Effector CD8-positive, alpha-beta T cell (primary cell): ENCODE measurements around the gene SMYD1.

Experiments used
- DNase-seq: peaks from one replicate; lab custom pipeline; 2025; lab: John Stamatoyannopoulos, UW

SMYD1 gene

GRCh38 chr2:88087073-88087472 lies 19.4 kb downstream of the SMYD1 start:
- DNase-seq: no peak

- no peak for DNase-seq
Measured at GRCh38 chr2:88087763-88088162, 20.1 kb downstream of the SMYD1 start.

- DNase-seq: no peak
Measured at GRCh38 chr2:88088999-88089398, 21.4 kb downstream of the SMYD1 start.

- no peak for DNase-seq
Measured at GRCh38 chr2:88090446-88091283, 23.0 kb downstream of the SMYD1 start.

DNA sequence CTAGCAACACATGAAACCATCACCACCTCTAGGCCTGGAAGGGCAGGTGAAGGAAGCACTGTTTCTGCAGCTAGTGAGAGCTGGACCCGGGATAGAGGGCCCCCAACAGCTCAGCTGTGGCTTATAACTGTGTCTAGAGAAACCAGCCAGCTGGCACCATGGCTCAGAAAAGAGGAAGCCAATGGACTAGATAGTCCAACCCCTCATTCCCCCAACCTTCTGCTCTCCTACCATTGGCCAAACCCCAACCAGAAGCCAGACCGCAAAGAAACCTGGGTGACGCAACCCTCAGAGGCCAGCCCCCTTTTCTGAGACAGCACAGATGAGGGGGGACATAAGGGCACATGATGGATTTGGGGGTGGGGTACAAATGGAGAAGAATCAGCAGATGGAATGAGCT lies 24.3 kb downstream of the SMYD1 start:
- DNase-seq: no peak

DNA sequence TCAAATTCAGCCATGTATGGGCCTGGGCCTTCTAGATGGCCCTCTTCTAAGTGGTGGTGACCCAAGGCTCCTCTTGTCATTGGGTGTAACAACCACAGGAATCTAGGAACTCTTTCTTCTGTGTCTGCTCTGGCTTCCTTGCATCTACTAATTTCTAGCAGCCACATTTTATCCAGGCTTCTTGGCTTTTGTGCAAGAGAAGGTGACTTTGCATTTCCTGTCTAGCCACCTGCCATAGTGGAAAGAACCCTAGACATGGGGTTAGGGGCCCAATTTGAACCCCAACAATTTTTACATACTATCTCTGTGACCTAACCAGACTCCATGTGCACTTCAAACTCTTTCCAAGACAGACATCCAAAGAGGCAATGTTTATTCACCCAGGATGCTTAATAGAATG lies 25.1 kb downstream of the SMYD1 start:
- DNase-seq: no peak

DNA sequence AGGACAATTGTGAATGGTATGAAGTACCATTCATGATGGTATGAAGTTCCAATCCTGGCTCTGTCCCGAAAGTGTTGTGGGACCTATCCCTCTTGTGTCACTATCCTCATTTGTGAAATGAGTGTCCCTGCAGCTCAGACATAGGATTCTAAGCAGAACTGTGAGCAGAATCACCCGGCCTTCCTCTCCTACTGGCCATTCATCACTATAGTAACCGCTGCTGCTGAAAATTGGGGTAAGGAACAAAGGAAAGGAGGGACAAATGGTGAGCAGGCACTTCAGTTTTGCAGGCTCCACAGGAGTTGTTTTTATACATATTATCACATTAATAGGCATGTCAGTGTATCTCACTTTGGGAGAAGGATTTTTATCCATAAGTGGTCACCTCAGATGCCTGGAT lies 27.4 kb downstream of the SMYD1 start:
- DNase-seq: no peak

DNA sequence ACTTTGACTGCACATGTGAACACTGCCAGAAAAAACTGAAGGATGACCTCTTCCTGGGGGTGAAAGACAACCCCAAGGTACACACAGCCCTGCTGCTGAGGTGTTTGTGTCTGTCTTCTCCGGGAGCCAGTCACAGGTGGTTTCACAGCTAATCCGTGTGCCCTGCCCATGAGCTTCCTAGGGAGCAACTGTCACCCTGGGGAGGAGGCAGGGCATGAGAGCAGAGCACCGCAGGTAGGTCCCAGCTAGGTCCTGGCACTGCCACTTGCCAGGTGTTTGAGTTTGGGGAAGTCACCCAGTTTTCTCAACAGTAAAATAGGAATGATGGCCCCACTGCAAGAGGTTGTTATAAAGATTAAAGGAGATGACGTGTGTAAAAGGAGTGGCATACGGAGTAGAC lies 29.1 kb downstream of the SMYD1 start:
- no peak for DNase-seq

DNA sequence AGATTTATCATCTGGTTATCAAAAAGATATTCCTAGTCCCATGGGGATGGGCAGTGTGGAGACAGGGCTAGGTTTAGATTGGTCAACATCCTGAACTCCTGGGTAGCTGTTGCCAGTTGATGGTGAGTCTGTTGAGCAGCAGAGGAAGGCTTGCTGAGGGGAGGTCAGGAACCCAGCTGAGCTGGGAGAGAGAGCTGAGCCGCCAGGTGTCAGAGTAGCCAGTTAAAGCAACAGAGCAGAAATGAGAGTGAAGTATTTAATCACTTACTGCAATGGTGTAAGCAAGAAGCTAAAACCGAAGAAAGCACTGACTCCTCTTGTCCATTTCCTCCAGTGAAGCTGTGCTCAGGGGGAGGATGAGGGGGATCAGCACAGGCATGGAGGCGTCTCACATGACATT lies 29.6 kb downstream of the SMYD1 start:
- no peak for DNase-seq

GRCh38 chr2:88097891-88098557 lies 30.4 kb downstream of the SMYD1 start:
- no peak for DNase-seq

GRCh38 chr2:88098558-88098900 lies 30.9 kb downstream of the SMYD1 start:
- no peak for DNase-seq

GRCh38 chr2:88099798-88100488 lies 32.3 kb downstream of the SMYD1 start:
- DNase-seq: no peak

GRCh38 chr2:88100489-88100858 lies 32.8 kb downstream of the SMYD1 start:
- no peak for DNase-seq

GRCh38 chr2:88108796-88109195 lies 41.2 kb downstream of the SMYD1 start:
- no peak for DNase-seq

DNA sequence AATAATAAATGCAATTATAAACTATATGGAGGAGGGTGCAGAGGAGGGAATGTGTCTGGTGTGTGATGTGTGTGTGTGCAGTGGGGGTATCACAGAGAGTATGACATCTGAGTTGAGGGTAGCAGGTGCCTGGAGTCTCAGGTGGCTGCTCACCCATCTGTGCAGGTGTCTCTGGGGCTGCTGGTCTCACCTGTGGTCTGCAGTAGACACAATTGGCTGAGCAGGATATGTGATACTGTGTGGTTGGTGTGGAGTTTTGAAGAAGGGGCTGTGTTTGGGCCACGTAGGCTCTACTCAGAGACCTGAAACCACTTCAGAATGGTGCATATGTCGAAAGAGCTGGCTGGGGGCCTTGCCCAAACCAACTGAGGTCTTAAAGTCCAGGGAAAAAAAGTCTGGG lies 43.2 kb downstream of the SMYD1 start:
- no peak for DNase-seq

DNA sequence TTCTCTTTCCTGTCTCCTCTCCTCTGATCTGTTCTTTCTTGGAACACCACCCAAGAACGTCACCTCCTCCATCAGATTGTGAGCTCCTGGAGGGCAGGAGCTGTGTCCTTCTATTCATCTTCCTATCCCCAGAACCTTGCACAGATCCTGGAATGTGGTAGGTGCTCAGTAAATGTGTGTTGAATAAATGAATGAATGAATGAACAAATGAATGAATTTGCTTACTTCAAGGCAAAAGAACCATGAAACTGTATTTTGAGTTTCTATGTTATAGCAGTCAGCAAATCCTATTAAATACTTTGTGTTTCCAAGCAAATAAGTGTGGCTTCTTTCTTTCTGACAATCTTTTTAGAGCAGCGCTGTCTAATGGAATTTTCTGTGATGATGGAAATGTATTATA lies 45.4 kb downstream of the SMYD1 start:
- DNase-seq: no peak

DNA sequence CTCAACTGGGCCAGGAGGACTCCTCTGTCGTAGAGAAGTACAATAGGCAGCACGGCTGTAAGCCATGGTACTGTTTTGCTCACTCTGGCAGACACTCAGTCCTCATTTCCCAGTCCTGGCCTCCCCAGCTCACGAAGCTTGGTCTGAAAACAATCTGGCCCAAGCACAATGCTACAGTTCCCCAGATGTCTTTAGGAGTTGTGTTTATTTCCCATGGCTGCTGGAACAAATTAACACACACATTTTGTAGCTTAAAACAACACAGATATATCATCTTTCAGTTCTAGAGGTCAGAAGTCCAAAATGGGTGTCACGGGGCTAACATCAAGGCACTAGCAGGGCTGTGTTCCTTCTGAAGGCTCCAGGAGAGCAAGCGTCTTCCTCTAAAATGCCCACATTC lies 47.3 kb downstream of the SMYD1 start:
- no peak for DNase-seq

- DNase-seq: no peak
Measured at GRCh38 chr2:88115825-88116518, 48.3 kb downstream of the SMYD1 start.

DNA sequence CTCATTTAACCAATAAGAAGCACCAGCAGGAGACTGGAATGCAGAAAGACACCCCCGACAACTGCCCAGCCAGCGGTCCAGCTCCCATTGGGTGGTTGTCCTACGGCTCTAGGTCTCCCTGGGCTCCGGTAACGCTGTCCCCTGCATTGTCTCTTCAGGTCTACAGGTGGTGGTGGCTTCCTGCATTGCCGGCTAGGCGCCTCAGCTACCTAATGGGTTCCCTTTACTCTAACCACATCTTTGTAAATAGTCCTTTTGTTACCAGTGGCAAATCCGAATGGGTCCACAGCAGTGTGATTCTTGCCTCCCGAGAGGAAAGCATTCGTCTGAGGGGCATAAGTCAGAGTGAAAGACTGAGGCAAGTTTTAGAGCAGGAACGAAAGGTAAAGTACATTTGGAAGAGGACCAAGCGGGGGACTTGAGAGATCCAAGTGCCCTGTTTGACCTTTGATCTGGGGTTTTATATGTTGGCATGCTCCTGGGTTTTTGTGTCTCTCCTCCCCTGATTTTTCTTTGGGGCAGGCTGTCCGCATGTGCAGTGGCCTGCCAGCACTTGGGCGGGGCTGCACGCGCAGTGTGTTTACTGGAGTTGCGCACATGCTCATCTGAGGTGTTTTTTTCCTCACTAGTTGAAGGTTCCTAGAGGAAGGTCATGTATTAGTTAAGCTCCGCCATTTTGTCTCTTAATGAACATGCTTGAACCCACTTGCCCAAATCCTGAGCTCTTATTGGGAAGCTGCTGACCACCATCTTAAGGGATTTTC lies 49.2 kb downstream of the SMYD1 start:
- DNase-seq: no peak

- DNase-seq: no peak
Measured at GRCh38 chr2:88117973-88118372, 50.3 kb downstream of the SMYD1 start.

DNA sequence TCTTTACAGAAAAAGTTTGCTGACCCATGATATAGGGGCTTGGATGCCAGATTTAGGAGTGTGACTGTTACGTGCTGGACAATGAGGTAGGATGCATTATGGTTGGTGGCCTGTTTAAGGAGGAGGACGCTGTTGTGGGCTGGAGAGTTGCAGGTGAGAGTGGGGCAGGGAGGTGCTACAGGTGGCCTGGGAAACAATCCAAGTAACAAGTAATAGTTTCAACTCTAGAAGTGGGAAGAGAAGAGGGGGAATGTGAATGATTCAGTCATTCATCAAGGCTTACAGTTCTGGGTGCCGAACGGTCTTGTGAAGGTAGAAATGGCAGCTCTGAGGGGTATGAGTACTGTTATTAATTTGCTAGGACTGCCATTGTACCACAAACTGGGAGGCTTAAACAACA lies 54.1 kb downstream of the SMYD1 start:
- DNase-seq: no peak
